HEK293 (cell line): ENCODE data around the gene TAF5L.

Experiments used
- CTCF ChIA-PET: fragments of 350-600 bp; formaldehyde crosslinking; extraction: SDS; loops from one replicate; lab custom pipeline; 2021; ENCODE audit warnings: antibody characterized with exemption; lab: Yijun Ruan, JAX
- POLR2A ChIA-PET: fragments of 300-600 bp; formaldehyde crosslinking; extraction: SDS; loops from one replicate; lab custom pipeline; 2020; ENCODE audit warnings: antibody characterized with exemption, inconsistent platforms; lab: Yijun Ruan, JAX
- H3K27ac ChIP-seq: fragments of 200-500 bp; sonication (Bioruptor generic); 2 replicates; pipeline ENCODE4 v1.5.1; 2014; ENCODE audit warnings: low read depth, low read length, control low read depth, inconsistent platforms; ENCODE audit errors: extremely low read depth
- H3K36me3 ChIP-seq, 2 experiments: fragments of 200-500 bp in 1 of 2; sonication (Bioruptor generic) in 1 of 2; 1 replicate in 1 of 2; 2 replicates in 1 of 2; pipeline ENCODE4 v1.5.1; 2014 to 2017; ENCODE audit warnings: inconsistent platforms in 2 of 2, low read length in 2 of 2; ENCODE audit not compliant: control insufficient read depth in 2 of 2, insufficient read depth in 1 of 2
- H3K4me1 ChIP-seq: fragments of 200-500 bp; sonication (Bioruptor generic); 2 replicates; pipeline ENCODE4 v1.5.1; 2014; ENCODE audit warnings: mild to moderate bottlenecking, low read length, inconsistent platforms; ENCODE audit not compliant: control insufficient read depth, insufficient read depth
- H3K4me3 ChIP-seq: 2 replicates; pipeline ENCODE4 v1.5.1; 2011; ENCODE audit warnings: low read depth, mild to moderate bottlenecking, control low read depth, low read length, moderate library complexity
- H3K9me3 ChIP-seq: fragments of 200-500 bp; sonication (Bioruptor generic); 2 replicates; pipeline ENCODE4 v1.5.1; 2014; ENCODE audit warnings: low read depth, low read length, inconsistent platforms; ENCODE audit not compliant: control insufficient read depth, insufficient read depth
- MZF1 ChIP-seq: fragments of 450-650 bp; formaldehyde crosslinking; IDR thresholded peaks from 2 replicates; pipeline ENCODE4 v1.5.1; 2017; ENCODE audit warnings: missing biosample characterization, missing genetic modification characterization, borderline replicate concordance
- PRDM4 ChIP-seq: fragments of 450-650 bp; formaldehyde crosslinking; IDR thresholded peaks from 2 replicates; pipeline ENCODE4 v1.5.1; 2017; ENCODE audit warnings: missing biosample characterization, missing genetic modification characterization
- REST ChIP-seq: fragments of 450-650 bp; formaldehyde crosslinking; IDR thresholded peaks from 2 replicates; pipeline ENCODE4 v1.5.1; 2016; ENCODE audit warnings: missing biosample characterization, missing genetic modification characterization
- ZBTB1 ChIP-seq: fragments of 450-650 bp; formaldehyde crosslinking; IDR thresholded peaks from 2 replicates; pipeline ENCODE4 v1.5.1; 2016; ENCODE audit warnings: missing biosample characterization, missing genetic modification characterization
- ZBTB20 ChIP-seq: fragments of 450-650 bp; formaldehyde crosslinking; IDR thresholded peaks from 2 replicates; pipeline ENCODE4 v1.5.1; 2016; ENCODE audit warnings: missing biosample characterization, missing genetic modification characterization
- ZBTB21 ChIP-seq: fragments of 450-650 bp; formaldehyde crosslinking; IDR thresholded peaks from 2 replicates; pipeline ENCODE4 v1.5.1; 2017; ENCODE audit warnings: missing biosample characterization, missing genetic modification characterization
- ZBTB49 ChIP-seq: fragments of 450-650 bp; formaldehyde crosslinking; IDR thresholded peaks from 2 replicates; pipeline ENCODE4 v1.5.1; 2016; ENCODE audit warnings: missing biosample characterization, missing genetic modification characterization, low read depth
- ZFP37 ChIP-seq: fragments of 450-650 bp; formaldehyde crosslinking; IDR thresholded peaks from 2 replicates; pipeline ENCODE4 v1.5.1; 2016; ENCODE audit warnings: missing biosample characterization, missing genetic modification characterization
- ZNF148 ChIP-seq: fragments of 450-650 bp; formaldehyde crosslinking; IDR thresholded peaks from 2 replicates; pipeline ENCODE4 v1.5.0; 2017; ENCODE audit warnings: missing biosample characterization, missing genetic modification characterization, borderline replicate concordance
- ZNF174 ChIP-seq: fragments of 450-650 bp; formaldehyde crosslinking; IDR thresholded peaks from 2 replicates; pipeline ENCODE4 v1.5.0; 2017; ENCODE audit warnings: missing biosample characterization, mild to moderate bottlenecking, missing genetic modification characterization
- ZNF175 ChIP-seq: fragments of 450-650 bp; formaldehyde crosslinking; IDR thresholded peaks from 2 replicates; pipeline ENCODE4 v1.5.1; 2016; ENCODE audit warnings: missing biosample characterization, missing genetic modification characterization
- ZNF423 ChIP-seq: fragments of 450-650 bp; formaldehyde crosslinking; IDR thresholded peaks from 2 replicates; pipeline ENCODE4 v1.5.1; 2016; ENCODE audit warnings: missing biosample characterization, missing genetic modification characterization
- ZNF596 ChIP-seq: fragments of 450-650 bp; IDR thresholded peaks from 2 replicates; pipeline ENCODE4 v1.5.0; 2018; ENCODE audit warnings: missing biosample characterization, mild to moderate bottlenecking, missing genetic modification characterization, moderate library complexity
- ZNF610 ChIP-seq: fragments of 450-650 bp; formaldehyde crosslinking; IDR thresholded peaks from 2 replicates; pipeline ENCODE4 v1.5.1; 2016; ENCODE audit warnings: missing biosample characterization, missing genetic modification characterization, borderline replicate concordance
- ZNF658 ChIP-seq: fragments of 450-650 bp; formaldehyde crosslinking; IDR thresholded peaks from 2 replicates; pipeline ENCODE4; 2016; ENCODE audit warnings: missing biosample characterization, missing genetic modification characterization
- ZNF830 ChIP-seq: fragments of 450-650 bp; IDR thresholded peaks from 2 replicates; pipeline ENCODE4 v1.5.0; 2018; ENCODE audit warnings: missing biosample characterization, missing genetic modification characterization, low read depth, mild to moderate bottlenecking, moderate library complexity
- ZNF843 ChIP-seq: fragments of 450-650 bp; formaldehyde crosslinking; IDR thresholded peaks from 2 replicates; pipeline ENCODE4 v1.5.1; 2016; ENCODE audit warnings: missing biosample characterization, missing genetic modification characterization
- ZSCAN4 ChIP-seq: fragments of 450-650 bp; formaldehyde crosslinking; IDR thresholded peaks from 2 replicates; pipeline ENCODE4 v1.5.1; 2017; ENCODE audit warnings: missing biosample characterization, missing genetic modification characterization

TAF5L gene

GRCh38 chr1:229594227-229595008, 31.5 kb downstream of the TAF5L start:
- POLR2A ChIA-PET: no interaction called here
- no peak overlapping the region for H3K4me3 ChIP-seq
- CTCF ChIA-PET: no interaction called here

GRCh38 chr1:229593800-229594199, 32.1 kb downstream of the TAF5L start:
- Histone ChIP-seq H3K9me3 (no peaks in the 10 kb centered on the region), H3K4me1 (no peaks in the 10 kb centered on the region), H3K27ac (no peak overlapping the region), H3K36me3 (peaks cover 23 to 41% of the 10 kb centered on the region in 2 experiments)
- TF ChIP-seq PRDM4 (tag by site-specific recombination) (no peak), ZNF175 (tag by site-specific recombination) (no peak), ZBTB1 (tag by site-specific recombination) (no peak)
- TF ChIP-seq, all 188 proteins: peak for 0
- POLR2A ChIA-PET: no interaction called here
- CTCF ChIA-PET: no interaction called here
- no peak overlapping the region for H3K4me3 ChIP-seq

More at GRCh38 chr1:229594227-229595008, 31.5 kb downstream of the TAF5L start:
- H3K9me3 ChIP-seq: no peaks in the 10 kb centered on the region
- TF ChIP-seq ZBTB49 (tag by site-specific recombination) (no peak), ZNF830 (no peak), ZNF174 (tag by site-specific recombination) (no peak), ZNF148 (tag by site-specific recombination) (no peak), ZNF423 (tag by site-specific recombination) (no peak), ZFP37 (tag by site-specific recombination) (no peak), ZNF596 (no peak)
- no peaks in the 10 kb centered on the region for H3K4me1 ChIP-seq
- H3K27ac ChIP-seq: no peak overlapping the region
- H3K36me3 ChIP-seq: peaks cover 27 to 43% of the 10 kb centered on the region in 2 experiments

GRCh38 chr1:229590119-229590518, 35.8 kb downstream of the TAF5L start:
- H3K4me1 ChIP-seq: no peaks in the 10 kb centered on the region
- no peak overlapping the region for H3K4me3 ChIP-seq
- POLR2A ChIA-PET: interaction anchor here (0.6 kb wide), 1 partner anchor 63 kb away, joined by 4 read pairs; no protein-coding TSS in a partner anchor
- CTCF ChIA-PET: interaction anchor here (0.6 to 1.4 kb wide), 3 partner anchors 26 to 679 kb away, joined by 3 to 4 read pairs (median 4); no protein-coding TSS in a partner anchor
- peaks cover 23 to 32% of the 10 kb centered on the region in 2 experiments for H3K36me3 ChIP-seq
- H3K27ac ChIP-seq: no peak overlapping the region
- H3K9me3 ChIP-seq: no peaks in the 10 kb centered on the region
- TF ChIP-seq ZSCAN4: no peak
- no peak for TF ChIP-seq REST
- no peak for TF ChIP-seq ZBTB21 (tag by site-specific recombination)
- TF ChIP-seq ZNF423 (tag by site-specific recombination): no peak
- TF ChIP-seq MZF1 (tag by site-specific recombination): no peak
- TF ChIP-seq ZNF658 (tag by site-specific recombination): no peak
- no peak for TF ChIP-seq ZNF843
- no peak for TF ChIP-seq ZBTB20 (tag by site-specific recombination)
- no peak for TF ChIP-seq ZNF610 (tag by site-specific recombination)
